Measurements from ENCODE around the gene FRMD4B. TPM values are rescaled to one million over a fixed set of nuclear protein-coding genes. Genes with fewer than 3 reads are reported as not detected.
A peak's percentile ranks its signal among the peaks of the same experiment; 100 is the strongest.

FRMD4B gene
- total and polyA plus RNA-seq, 2 donors (not counting 3 experiments of a cell fraction or from before 2014, with no cell fraction given) = 66.4 to 89.7 TPM

GRCh38 chr3:69332934-69333333, 53.0 kb downstream of the FRMD4B start:
- Histone ChIP-seq H2AFZ (ENCODE audit: low read depth, low read length) (no peak overlapping the region), H4K20me1 (replicated peaks; ENCODE audit: control insufficient read depth, extremely low read depth, insufficient read depth, low read length) (peaks cover 8% of the 10 kb centered on the region), H3K36me3 (ENCODE audit: control insufficient read depth in 2 of 2, extremely low read depth in 1 of 2, insufficient read depth in 2 of 2, low read length in 2 of 2) (peaks cover 2 to 5% of the 10 kb centered on the region in 2 experiments), H3K9me1 (replicated peaks; ENCODE audit: control insufficient read depth, extremely low read depth, insufficient read depth, low read length) (peaks cover 3% of the 10 kb centered on the region), H3K4me1 (ENCODE audit: control insufficient read depth, extremely low read depth, insufficient read depth, low read length) (peaks cover 18% of the 10 kb centered on the region), H3K27me3 (ENCODE audit: control insufficient read depth in 2 of 2, insufficient read depth in 2 of 2, low read length in 2 of 2) (no peaks in the 10 kb centered on the region), H3K79me2 (ENCODE audit: control insufficient read depth, insufficient read depth, low read length) (peaks cover 69% of the 10 kb centered on the region), H3K4me3 (replicated peaks in 1 of 3; ENCODE audit: insufficient read depth in 1 of 3, low read depth in 1 of 3, low read length in 3 of 3) (no peak overlapping the region), H3K4me2 (ENCODE audit: insufficient read depth, low read length) (no peak overlapping the region), H3K27ac (ENCODE audit: insufficient read depth, low read depth, low read length) (no peak overlapping the region), H3K9ac (replicated peaks; ENCODE audit: extremely low read depth, insufficient read depth, low read length) (no peak overlapping the region), H3K9me3 (replicated peaks; ENCODE audit: control insufficient read depth, insufficient read depth, low read length) (no peaks in the 10 kb centered on the region)
- POLR2A ChIA-PET = interaction anchor here (0.7 kb wide), 1 partner anchor 125 kb away, joined by 9 read pairs; no protein-coding TSS in a partner anchor
- intact Hi-C loops (cut with micrococcal nuclease) (no loop called here), dilution Hi-C loops (cut with MboI; ENCODE audit: extremely low pct_ligation_motif_present, low sequenced_read_pairs) (no loop called here)
- FAIRE-seq = no peak
- no peak for TF ChIP-seq POLR2AphosphoS5 (IDR thresholded peaks at IDR 0.05; ENCODE audit: insufficient read depth, low read depth, low read length)
- CTCF ChIA-PET = interaction anchor here (1.1 kb wide), 1 partner anchor 77 kb away, joined by 6 read pairs; no protein-coding TSS in a partner anchor
- no TSS peak for BruUV-seq (replicated peaks)
- no peak for DNase-seq (ENCODE audit: low read depth, low spot score)

DNA sequence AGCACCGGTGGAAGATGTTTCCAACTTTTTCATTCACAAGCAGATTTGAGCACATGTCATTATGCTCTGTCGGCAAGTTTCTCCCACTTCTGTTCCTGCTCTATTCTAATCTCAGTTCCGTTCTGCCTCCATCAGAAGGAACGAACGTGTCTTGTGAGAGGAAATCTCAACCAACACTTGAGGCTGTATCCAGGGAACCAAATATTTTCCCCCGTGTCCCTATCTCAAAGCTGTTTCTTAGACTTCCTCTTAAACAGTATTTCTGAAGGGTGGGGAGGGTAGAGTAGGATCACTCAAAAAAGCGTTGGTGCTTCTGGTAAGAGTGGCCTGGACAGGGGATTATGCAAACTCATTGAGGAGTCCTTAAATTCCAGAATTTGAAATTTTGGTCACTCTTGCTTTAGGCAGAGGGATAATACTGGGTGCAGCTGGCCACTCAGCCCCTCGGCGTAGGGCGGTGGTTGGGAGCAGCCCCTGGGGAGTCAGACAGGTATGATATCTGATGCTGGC, 54.9 kb downstream of the FRMD4B start:
- DNase-seq (ENCODE audit: low read depth, low spot score) = peak; percentile 84
- Histone ChIP-seq H3K4me3 (replicated peaks in 1 of 3; ENCODE audit: insufficient read depth in 1 of 3, low read depth in 1 of 3, low read length in 3 of 3) (no peak overlapping the region), H3K4me2 (ENCODE audit: insufficient read depth, low read length) (no peak overlapping the region), H4K20me1 (replicated peaks; ENCODE audit: control insufficient read depth, extremely low read depth, insufficient read depth, low read length) (peaks cover 8% of the 10 kb centered on the region), H3K79me2 (ENCODE audit: control insufficient read depth, insufficient read depth, low read length) (peaks cover 75% of the 10 kb centered on the region), H3K27me3 (ENCODE audit: control insufficient read depth in 2 of 2, insufficient read depth in 2 of 2, low read length in 2 of 2) (no peaks in the 10 kb centered on the region), H3K4me1 (ENCODE audit: control insufficient read depth, extremely low read depth, insufficient read depth, low read length) (peaks cover 33% of the 10 kb centered on the region), H2AFZ (ENCODE audit: low read depth, low read length) (no peak overlapping the region), H3K9ac (replicated peaks; ENCODE audit: extremely low read depth, insufficient read depth, low read length) (no peak overlapping the region), H3K27ac (ENCODE audit: insufficient read depth, low read depth, low read length) (peak overlapping the region; percentile 33), H3K9me3 (replicated peaks; ENCODE audit: control insufficient read depth, insufficient read depth, low read length) (no peaks in the 10 kb centered on the region), H3K36me3 (ENCODE audit: control insufficient read depth in 2 of 2, extremely low read depth in 1 of 2, insufficient read depth in 2 of 2, low read length in 2 of 2) (peaks cover 2 to 5% of the 10 kb centered on the region in 2 experiments), H3K9me1 (replicated peaks; ENCODE audit: control insufficient read depth, extremely low read depth, insufficient read depth, low read length) (peaks cover 3% of the 10 kb centered on the region)
- TF ChIP-seq FOS (IDR thresholded peaks at IDR 0.05; ENCODE audit: borderline replicate concordance, insufficient read depth, low read length) (no peak), POLR2AphosphoS5 (IDR thresholded peaks at IDR 0.05; ENCODE audit: insufficient read depth, low read depth, low read length) (no peak), MAX (IDR thresholded peaks at IDR 0.05; ENCODE audit: insufficient read depth, insufficient read length) (no peak)
- no peak for FAIRE-seq
- dilution Hi-C loops (cut with MboI; ENCODE audit: extremely low pct_ligation_motif_present, low sequenced_read_pairs) = no loop called here
- BruUV-seq (replicated peaks) = no TSS peak
- POLR2A ChIA-PET = no interaction called here
- CTCF ChIA-PET = interaction anchor here (3.4 kb wide), 1 partner anchor 79 kb away, joined by 20 read pairs; no protein-coding TSS in a partner anchor
- intact Hi-C loops (cut with micrococcal nuclease) = no loop called here

Data from endothelial cell of umbilical vein (primary cell).